Tibial artery (tissue), 4 donors: ENCODE data around the gene CA4.

ENCODE experiments used
- DNase-seq, 2 donors: peaks; one replicate each; pipeline ENCODE4 v3.0.0-alpha.2; 2019
- H3K27ac ChIP-seq, 2 donors: fragments of 200-600 bp; sonication (generic) in 1 of 2; 1 replicate in 1 of 2; 2 replicates in 1 of 2; pipeline ENCODE4 v1.5.1; 2018 to 2019; ENCODE audit warnings: mild to moderate bottlenecking in 1 of 2
- H3K27me3 ChIP-seq, 2 donors: fragments of 200-600 bp; sonication (generic) in 1 of 2; one replicate each; pipeline versions ENCODE4 v1.5.1 to v1.6.0; 2016 to 2019
- H3K36me3 ChIP-seq, 3 donors: fragments of 200-600 bp; sonication (generic) in 2 of 3; one replicate each; pipeline ENCODE4 v1.5.1; 2016 to 2019; ENCODE audit warnings: mild to moderate bottlenecking in 2 of 3
- H3K4me1 ChIP-seq, 4 donors: fragments of 200-600 bp; sonication (generic) in 2 of 4; 1 replicate in 3 of 4; 2 replicates in 1 of 4; pipeline ENCODE4 v1.5.1; 2016 to 2019
- H3K4me3 ChIP-seq, 2 donors: fragments of 200-600 bp; sonication (generic) in 1 of 2; 1 replicate in 1 of 2; 2 replicates in 1 of 2; pipeline ENCODE4 v1.5.1; 2018 to 2019; ENCODE audit warnings: mild to moderate bottlenecking in 2 of 2
- H3K9me3 ChIP-seq, 3 donors: fragments of 200-600 bp; sonication (generic) in 1 of 3; one replicate each; pipeline ENCODE4 v1.5.1; 2016 to 2019
- intact Hi-C: fragments of 100-400 bp; cut with DNase I; formaldehyde crosslinking; loops from one replicate; pipeline ENCODE4 v1.15.0; 2023; ENCODE audit warnings: low total_unique reads
- TF ChIP-seq, protein P1 (sequence below), 2 experiments: fragments of 200-600 bp in 1 of 2; fragments of 450-650 bp in 1 of 2; IDR thresholded peaks; one replicate each; pipeline ENCODE4 v1.5.1; 2017 to 2019; ENCODE audit warnings: antibody characterized with exemption in 2 of 2, mild to moderate bottlenecking in 1 of 2, moderate library complexity in 1 of 2

Gene CA4

DNA sequence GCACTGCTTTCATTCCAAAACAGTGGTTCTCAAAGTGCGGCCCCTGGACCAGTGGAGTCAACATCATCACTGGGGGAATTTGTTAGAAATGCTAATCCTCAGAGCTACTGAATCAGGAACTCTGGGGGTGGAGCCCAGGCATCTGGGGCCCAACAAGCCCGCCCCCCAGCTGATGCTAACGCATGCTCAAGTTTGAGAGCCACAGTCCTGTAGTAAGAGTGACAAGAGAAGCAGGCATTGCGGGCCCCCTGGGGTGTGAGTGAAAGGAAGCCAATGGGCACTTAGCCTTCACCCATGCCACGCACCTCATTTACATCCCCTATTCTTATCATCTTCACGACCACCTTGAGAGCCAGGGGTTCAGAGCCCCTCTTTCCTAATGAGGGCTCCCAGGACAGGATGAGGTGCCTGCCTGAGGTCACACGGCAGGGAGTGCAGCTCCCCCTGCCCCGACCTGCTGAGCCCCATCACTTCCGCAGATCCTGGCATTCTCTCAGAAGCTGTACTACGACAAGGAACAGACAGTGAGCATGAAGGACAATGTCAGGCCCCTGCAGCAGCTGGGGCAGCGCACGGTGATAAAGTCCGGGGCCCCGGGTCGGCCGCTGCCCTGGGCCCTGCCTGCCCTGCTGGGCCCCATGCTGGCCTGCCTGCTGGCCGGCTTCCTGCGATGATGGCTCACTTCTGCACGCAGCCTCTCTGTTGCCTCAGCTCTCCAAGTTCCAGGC, 9.1 kb downstream of the CA4 start:
- TF ChIP-seq, protein P1, sequence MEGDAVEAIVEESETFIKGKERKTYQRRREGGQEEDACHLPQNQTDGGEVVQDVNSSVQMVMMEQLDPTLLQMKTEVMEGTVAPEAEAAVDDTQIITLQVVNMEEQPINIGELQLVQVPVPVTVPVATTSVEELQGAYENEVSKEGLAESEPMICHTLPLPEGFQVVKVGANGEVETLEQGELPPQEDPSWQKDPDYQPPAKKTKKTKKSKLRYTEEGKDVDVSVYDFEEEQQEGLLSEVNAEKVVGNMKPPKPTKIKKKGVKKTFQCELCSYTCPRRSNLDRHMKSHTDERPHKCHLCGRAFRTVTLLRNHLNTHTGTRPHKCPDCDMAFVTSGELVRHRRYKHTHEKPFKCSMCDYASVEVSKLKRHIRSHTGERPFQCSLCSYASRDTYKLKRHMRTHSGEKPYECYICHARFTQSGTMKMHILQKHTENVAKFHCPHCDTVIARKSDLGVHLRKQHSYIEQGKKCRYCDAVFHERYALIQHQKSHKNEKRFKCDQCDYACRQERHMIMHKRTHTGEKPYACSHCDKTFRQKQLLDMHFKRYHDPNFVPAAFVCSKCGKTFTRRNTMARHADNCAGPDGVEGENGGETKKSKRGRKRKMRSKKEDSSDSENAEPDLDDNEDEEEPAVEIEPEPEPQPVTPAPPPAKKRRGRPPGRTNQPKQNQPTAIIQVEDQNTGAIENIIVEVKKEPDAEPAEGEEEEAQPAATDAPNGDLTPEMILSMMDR (IDR thresholded peaks at IDR 0.05) = no peak
- intact Hi-C loops = no loop called here
- Histone ChIP-seq H3K9me3 (no peaks in the 10 kb centered on the region), H3K4me3 (no peak overlapping the region), H3K4me1 (peaks cover 0 to 7% (median 0%) of the 10 kb centered on the region in 4 donors), H3K27ac (no peak overlapping the region), H3K27me3 (peaks cover 0 to 80% of the 10 kb centered on the region in 2 donors), H3K36me3 (no peaks in the 10 kb centered on the region)
- no peak for DNase-seq

DNA sequence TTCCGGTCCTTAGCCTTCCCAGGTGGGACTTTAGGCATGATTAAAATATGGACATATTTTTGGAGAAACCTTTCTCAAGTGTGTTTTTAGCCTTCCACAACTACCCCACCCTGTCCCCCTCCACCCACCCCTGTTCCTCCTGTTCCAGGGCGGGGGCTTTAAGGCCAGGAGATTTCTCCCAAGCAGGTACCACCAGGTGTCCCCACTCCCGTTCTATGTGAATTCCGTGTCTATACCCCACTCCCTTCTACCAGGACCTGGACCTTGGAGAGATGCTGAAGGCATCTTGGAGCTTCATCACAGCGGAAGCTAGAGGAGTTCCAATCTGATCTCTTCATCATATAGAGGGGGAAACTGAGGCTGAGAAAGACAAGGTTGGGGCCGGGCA, 9.7 kb downstream of the CA4 start:
- no peak overlapping the region for H3K27ac ChIP-seq
- H3K4me1 ChIP-seq = peaks cover 0 to 2% (median 0%) of the 10 kb centered on the region in 4 donors
- no peak overlapping the region for H3K4me3 ChIP-seq
- TF ChIP-seq, protein P1 (IDR thresholded peaks at IDR 0.05) = no peak
- DNase-seq = peak in 1 of 2 donors; percentile 37
- peaks cover 0 to 80% of the 10 kb centered on the region in 2 donors for H3K27me3 ChIP-seq
- H3K36me3 ChIP-seq = no peaks in the 10 kb centered on the region
- intact Hi-C loops = no loop called here
- no peaks in the 10 kb centered on the region for H3K9me3 ChIP-seq

DNA sequence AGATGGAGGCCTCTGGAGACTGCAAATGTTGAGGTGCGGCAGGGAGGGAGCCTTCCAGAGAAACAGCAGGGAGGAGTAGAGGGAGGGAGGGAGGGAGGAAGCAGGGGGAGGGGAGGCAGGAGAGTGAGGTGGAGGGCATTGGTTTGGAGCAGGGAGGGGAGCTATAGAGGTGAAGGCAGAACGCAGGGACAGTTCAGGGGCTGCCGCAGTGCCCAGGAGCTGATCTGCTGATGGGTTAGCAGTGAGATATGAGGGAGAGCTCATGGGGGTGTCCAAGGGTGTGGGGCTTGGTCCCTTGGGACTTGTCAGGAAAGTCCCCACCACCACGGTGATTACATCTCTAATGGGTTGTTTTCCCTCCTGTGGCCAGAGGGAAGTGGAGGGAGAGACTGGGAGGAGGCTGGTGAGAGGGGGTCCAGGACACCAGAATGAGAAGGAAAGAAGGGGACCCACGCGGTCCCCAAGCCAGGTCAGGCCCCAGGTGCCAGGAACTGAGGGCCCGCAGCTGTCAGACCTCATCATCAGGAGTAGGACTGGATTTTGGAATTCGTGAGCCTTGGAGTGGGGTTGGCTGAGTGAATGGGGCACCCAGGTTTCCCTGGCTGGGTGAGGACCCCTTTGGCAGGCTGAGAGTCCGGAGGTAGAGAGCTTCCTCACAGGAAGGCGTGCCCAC, 11.2 kb downstream of the CA4 start:
- no peaks in the 10 kb centered on the region for H3K36me3 ChIP-seq
- TF ChIP-seq, protein P1 (IDR thresholded peaks at IDR 0.05) = no peak
- intact Hi-C loops = no loop called here
- H3K27ac ChIP-seq = no peak overlapping the region
- no peaks in the 10 kb centered on the region for H3K9me3 ChIP-seq
- DNase-seq = no peak
- H3K27me3 ChIP-seq = peaks cover 0 to 81% of the 10 kb centered on the region in 2 donors
- no peak overlapping the region for H3K4me3 ChIP-seq
- H3K4me1 ChIP-seq = no peaks in the 10 kb centered on the region

DNA sequence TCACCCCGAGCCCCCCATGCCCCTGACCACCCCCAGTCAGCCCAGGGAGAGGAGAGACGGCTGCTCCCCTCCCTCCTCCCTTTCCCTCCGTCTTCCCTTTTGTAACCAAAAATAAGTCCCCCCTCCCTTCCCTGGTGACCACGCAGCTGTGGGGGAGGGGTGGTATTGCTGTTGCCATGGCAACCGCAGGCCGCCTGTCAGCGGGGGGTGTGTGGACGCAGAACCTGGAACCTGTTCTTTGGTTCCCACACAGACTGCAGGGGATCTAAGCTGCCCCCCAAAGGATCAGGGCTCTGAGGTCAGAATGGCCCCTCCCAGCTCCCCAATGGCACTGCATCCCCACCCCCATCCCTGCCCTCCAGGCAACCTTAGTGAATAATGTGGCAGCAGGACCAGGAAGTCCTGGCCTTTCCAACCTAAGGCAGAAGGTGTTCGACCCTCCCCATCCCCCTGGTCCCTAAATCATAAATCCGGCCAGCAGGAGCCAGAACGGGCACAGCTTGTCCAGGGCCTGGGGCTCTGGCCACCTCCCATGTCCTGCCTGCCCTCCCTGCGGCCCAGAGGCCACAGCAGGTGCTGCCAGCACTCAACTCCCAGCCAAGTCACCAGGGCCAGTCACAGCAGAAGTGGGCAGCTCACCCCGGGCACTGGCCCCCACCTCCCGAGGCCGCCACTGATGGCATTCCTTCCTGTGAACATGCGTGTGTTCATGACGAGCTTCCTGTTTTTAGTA, 12.0 kb downstream of the CA4 start:
- DNase-seq = no peak
- Histone ChIP-seq H3K36me3 (no peaks in the 10 kb centered on the region), H3K27me3 (peaks cover 0 to 79% of the 10 kb centered on the region in 2 donors), H3K27ac (no peak overlapping the region), H3K9me3 (no peaks in the 10 kb centered on the region), H3K4me1 (no peaks in the 10 kb centered on the region), H3K4me3 (no peak overlapping the region)
- intact Hi-C loops = no loop called here
- TF ChIP-seq, protein P1 (IDR thresholded peaks at IDR 0.05) = no peak

DNA sequence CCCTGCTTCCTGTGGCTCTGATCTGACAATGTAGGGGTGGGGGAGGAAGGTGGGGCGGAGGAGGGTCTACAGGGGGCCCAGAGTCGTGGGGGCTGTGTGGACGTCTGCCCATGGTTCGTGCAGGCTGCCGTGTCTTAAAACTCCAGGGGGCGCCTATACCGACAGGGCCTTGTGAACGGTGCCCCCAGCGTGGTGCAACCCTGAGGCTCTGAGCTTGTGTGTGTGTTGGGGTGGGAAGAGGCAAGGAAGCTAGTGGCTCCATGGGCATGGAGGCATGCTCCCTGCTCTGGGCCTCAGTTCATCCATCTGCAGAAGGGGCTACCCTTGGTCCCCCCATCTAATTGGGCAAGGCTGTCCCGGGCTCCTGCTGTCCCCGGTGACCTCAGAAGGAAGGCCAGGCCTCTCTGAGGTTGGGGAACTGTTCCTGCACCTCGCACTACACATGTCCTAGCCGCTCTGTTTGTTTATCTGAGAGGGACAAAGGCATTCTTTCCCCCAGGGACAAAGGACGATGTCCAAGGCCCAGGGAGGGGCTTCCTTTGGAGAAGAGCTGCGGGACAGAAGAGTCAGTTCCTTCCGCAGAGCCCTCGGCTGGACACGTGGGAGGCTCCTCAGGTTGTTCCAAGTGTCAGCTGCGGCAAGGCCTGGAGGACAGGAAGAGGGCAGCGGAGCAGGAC, 13.5 kb downstream of the CA4 start:
- intact Hi-C loops = no loop called here
- Histone ChIP-seq H3K4me1 (no peaks in the 10 kb centered on the region), H3K9me3 (no peaks in the 10 kb centered on the region), H3K27me3 (peaks cover 0 to 73% of the 10 kb centered on the region in 2 donors), H3K4me3 (no peak overlapping the region), H3K27ac (no peak overlapping the region), H3K36me3 (no peaks in the 10 kb centered on the region)
- no peak for DNase-seq
- TF ChIP-seq, protein P1 (IDR thresholded peaks at IDR 0.05) = no peak
